H9 (cell line): ENCODE measurements around the gene TMEM80. TPM values are rescaled to one million over a fixed set of nuclear protein-coding genes. Genes with fewer than 3 reads are reported as not detected.

Experiments used
- DNase-seq: peaks from one replicate; pipeline ENCODE4 v3.0.0-alpha.2; 2017
- H2AFZ ChIP-seq: one replicate; pipeline ENCODE4 v1.6.1; 2013; ENCODE audit warnings: mild to moderate bottlenecking, low read length, control low read depth, moderate library complexity
- H2AK5ac ChIP-seq: 2 replicates; pipeline ENCODE4 v1.6.1; 2013; ENCODE audit warnings: low read length, control low read depth, mixed read lengths; ENCODE audit not compliant: insufficient read length
- H2BK120ac ChIP-seq: one replicate; pipeline ENCODE4 v1.6.1; 2013; ENCODE audit warnings: low read depth, mild to moderate bottlenecking, low read length, control low read depth, inconsistent platforms; ENCODE audit not compliant: poor library complexity, severe bottlenecking
- H2BK12ac ChIP-seq: 2 replicates; pipeline ENCODE4 v1.6.1; 2013; ENCODE audit warnings: low read length, control low read depth, mixed read lengths, low read depth; ENCODE audit not compliant: insufficient read length
- H2BK15ac ChIP-seq: 2 replicates; pipeline ENCODE4 v1.6.1; 2013; ENCODE audit warnings: low read depth, low read length, control low read depth
- H2BK20ac ChIP-seq: one replicate; pipeline ENCODE4 v1.6.1; 2013; ENCODE audit warnings: low read depth, mild to moderate bottlenecking, low read length, control low read depth, inconsistent platforms; ENCODE audit not compliant: poor library complexity, severe bottlenecking
- H2BK5ac ChIP-seq: 2 replicates; pipeline ENCODE4 v1.6.1; 2013; ENCODE audit warnings: low read length, control low read depth, mixed read lengths; ENCODE audit not compliant: insufficient read length
- H3K14ac ChIP-seq: 2 replicates; pipeline ENCODE4 v1.6.1; 2013; ENCODE audit warnings: low read length, control low read depth; ENCODE audit not compliant: insufficient read depth
- H3K18ac ChIP-seq: 2 replicates; pipeline ENCODE4 v1.6.1; 2013; ENCODE audit warnings: low read depth, mild to moderate bottlenecking, mixed read lengths, low read length, control low read depth; ENCODE audit not compliant: insufficient read length
- H3K23ac ChIP-seq: 2 replicates; pipeline ENCODE4 v1.6.1; 2013; ENCODE audit warnings: low read length, control low read depth, mixed read lengths, low read depth; ENCODE audit not compliant: insufficient read length
- H3K23me2 ChIP-seq: 2 replicates; pipeline ENCODE4 v1.6.1; 2013; ENCODE audit warnings: low read depth, mild to moderate bottlenecking, mixed read lengths, low read length, control low read depth; ENCODE audit not compliant: insufficient read length, poor library complexity, severe bottlenecking
- H3K27ac ChIP-seq: 2 replicates; pipeline ENCODE4 v1.5.1; 2013; ENCODE audit warnings: low read length, control low read depth, mixed read lengths, low read depth; ENCODE audit not compliant: insufficient read length
- H3K27me3 ChIP-seq: 2 replicates; pipeline ENCODE4 v1.6.1; 2013; ENCODE audit warnings: low read length, control low read depth, inconsistent platforms; ENCODE audit not compliant: insufficient read depth
- H3K4ac ChIP-seq: 2 replicates; pipeline ENCODE4 v1.6.1; 2013; ENCODE audit warnings: low read depth, mild to moderate bottlenecking, control low read depth, inconsistent platforms, low read length, moderate library complexity
- H3K4me1 ChIP-seq: 2 replicates; pipeline ENCODE4 v1.6.1; 2013; ENCODE audit warnings: low read length, control low read depth, inconsistent platforms; ENCODE audit not compliant: insufficient read depth
- H3K4me2 ChIP-seq: 2 replicates; pipeline ENCODE4 v1.6.1; 2013; ENCODE audit warnings: low read length, control low read depth, mixed read lengths; ENCODE audit not compliant: insufficient read length, insufficient read depth
- H3K56ac ChIP-seq: 2 replicates; pipeline ENCODE4 v1.6.1; 2013; ENCODE audit warnings: low read depth, mild to moderate bottlenecking, mixed read lengths, low read length, control low read depth; ENCODE audit not compliant: insufficient read length
- H3K79me1 ChIP-seq: 2 replicates; pipeline ENCODE4 v1.6.1; 2013; ENCODE audit warnings: low read depth, mild to moderate bottlenecking, moderate library complexity, low read length, control low read depth, inconsistent platforms; ENCODE audit not compliant: insufficient read depth, poor library complexity, severe bottlenecking
- H3K79me2 ChIP-seq: 2 replicates; pipeline ENCODE4 v1.6.1; 2013; ENCODE audit warnings: low read length, control low read depth, inconsistent platforms; ENCODE audit not compliant: insufficient read depth
- H3K9ac ChIP-seq: 2 replicates; pipeline ENCODE4 v1.6.1; 2013; ENCODE audit warnings: low read length, control low read depth, mixed read lengths; ENCODE audit not compliant: insufficient read length; ENCODE audit errors: extremely low read depth
- H3K9me3 ChIP-seq: one replicate; pipeline ENCODE4 v1.6.1; 2013; ENCODE audit warnings: low read depth, low read length, inconsistent platforms; ENCODE audit not compliant: control insufficient read depth
- H3T11ph ChIP-seq: one replicate; pipeline ENCODE4 v1.6.1; 2013; ENCODE audit warnings: mild to moderate bottlenecking, low read length, control low read depth, inconsistent platforms
- H4K20me1 ChIP-seq: one replicate; pipeline ENCODE4 v1.6.1; 2013; ENCODE audit not compliant: control insufficient read depth, insufficient read length, insufficient read depth
- H4K5ac ChIP-seq: 2 replicates; pipeline ENCODE4 v1.6.1; 2013; ENCODE audit warnings: low read depth, mild to moderate bottlenecking, mixed read lengths, low read length, control low read depth; ENCODE audit not compliant: insufficient read length
- H4K8ac ChIP-seq: replicated peaks from 2 replicates; pipeline ENCODE4 v1.6.1; 2013; ENCODE audit warnings: low read length, control low read depth, mixed read lengths, low read depth; ENCODE audit not compliant: insufficient read length
- H4K91ac ChIP-seq: 2 replicates; pipeline ENCODE4 v1.6.1; 2013; ENCODE audit warnings: low read depth, mild to moderate bottlenecking, moderate library complexity, mixed read lengths, low read length, control low read depth; ENCODE audit not compliant: insufficient read length
- H3K27ac Mint-ChIP-seq, 3 experiments: 2 replicates in 2 of 3; 3 replicates in 1 of 3; pipeline ENCODE4 v1.8.0; 2020 to 2021; ENCODE audit warnings: mixed read lengths in 3 of 3, mild to moderate bottlenecking in 1 of 3, moderate library complexity in 1 of 3
- H3K27me3 Mint-ChIP-seq: 2 replicates; pipeline ENCODE4 v1.8.0; 2021; ENCODE audit warnings: low read depth, mild to moderate bottlenecking, moderate library complexity, mixed read lengths
- H3K36me3 Mint-ChIP-seq, 3 experiments: 2 replicates in 2 of 3; 3 replicates in 1 of 3; pipeline ENCODE4 v1.8.0; 2020 to 2021; ENCODE audit warnings: low read depth in 3 of 3, mixed read lengths in 3 of 3; ENCODE audit not compliant: insufficient read depth in 1 of 3
- H3K4me1 Mint-ChIP-seq, 2 experiments: 2 replicates each; pipeline ENCODE4 v1.8.0; 2020; ENCODE audit warnings: mixed read lengths in 2 of 2
- H3K4me3 Mint-ChIP-seq, 2 experiments: 2 replicates in 1 of 2; 3 replicates in 1 of 2; pipeline ENCODE4 v1.8.0; 2020 to 2021; ENCODE audit warnings: mild to moderate bottlenecking in 2 of 2, mixed read lengths in 2 of 2, moderate library complexity in 1 of 2
- H3K9me3 Mint-ChIP-seq, 2 experiments: 2 replicates in 1 of 2; 3 replicates in 1 of 2; pipeline ENCODE4 v1.8.0; 2020; ENCODE audit warnings: mild to moderate bottlenecking in 2 of 2, mixed read lengths in 2 of 2, moderate library complexity in 1 of 2
- WGBS: extraction: QIAGEN DNeasy Blood & Tissue Kit; methylation state at CpG from one replicate; pipeline ENCODE4 v1.1.7; 2013; ENCODE audit warnings: missing lambda C conversion rate, low lambda C conversion rate, mixed read lengths; ENCODE audit not compliant: insufficient read length; ENCODE audit errors: extremely low coverage; 5-methylcytosine and 5-hydroxymethylcytosine counted together
- total RNA-seq: library from RNA; stranded (reverse); gene quantifications from 2 replicates; pipeline ENCODE4 v1.2.1, GENCODE V29; 2021
- TF ChIP-seq, protein P1 (sequence below): fragments of 200-600 bp; sonication (generic); conservative IDR thresholded peaks from 3 replicates; pipeline ENCODE4 v1.8.0; 2021; ENCODE audit warnings: antibody characterized with exemption, mild to moderate bottlenecking

Gene TMEM80
- total RNA-seq, 1 experiment from 2014 or later: 23.6 TPM

DNA sequence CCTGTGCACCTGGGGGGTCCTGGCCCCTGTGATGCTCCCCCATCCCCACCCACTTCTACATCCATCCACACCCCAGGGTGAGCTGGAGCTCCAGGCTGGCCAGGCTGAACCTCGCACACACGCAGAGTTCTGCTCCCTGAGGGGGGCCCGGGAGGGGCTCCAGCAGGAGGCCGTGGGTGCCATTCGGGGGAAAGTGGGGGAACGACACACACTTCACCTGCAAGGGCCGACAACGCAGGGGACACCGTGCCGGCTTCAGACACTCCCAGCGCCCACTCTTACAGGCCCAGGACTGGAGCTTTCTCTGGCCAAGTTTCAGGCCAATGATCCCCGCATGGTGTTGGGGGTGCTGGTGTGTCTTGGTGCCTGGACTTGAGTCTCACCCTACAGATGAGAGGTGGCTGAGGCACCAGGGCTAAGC, 31.7 kb downstream of the TMEM80 start:
- H3K4me1 Mint-ChIP-seq: peaks cover 5 to 19% of the 10 kb centered on the region in 2 experiments; a peak in 3 of 4 replicates
- H3K79me2 ChIP-seq: no peaks in the 10 kb centered on the region
- no peak overlapping the region for H3T11ph ChIP-seq
- no peak overlapping the region for H3K4me2 ChIP-seq
- peak overlapping the region in 1 of 2 experiments; percentile 12; a peak in 1 of 5 replicates for H3K4me3 Mint-ChIP-seq
- H2BK5ac ChIP-seq: no peak overlapping the region
- TF ChIP-seq, protein P1, sequence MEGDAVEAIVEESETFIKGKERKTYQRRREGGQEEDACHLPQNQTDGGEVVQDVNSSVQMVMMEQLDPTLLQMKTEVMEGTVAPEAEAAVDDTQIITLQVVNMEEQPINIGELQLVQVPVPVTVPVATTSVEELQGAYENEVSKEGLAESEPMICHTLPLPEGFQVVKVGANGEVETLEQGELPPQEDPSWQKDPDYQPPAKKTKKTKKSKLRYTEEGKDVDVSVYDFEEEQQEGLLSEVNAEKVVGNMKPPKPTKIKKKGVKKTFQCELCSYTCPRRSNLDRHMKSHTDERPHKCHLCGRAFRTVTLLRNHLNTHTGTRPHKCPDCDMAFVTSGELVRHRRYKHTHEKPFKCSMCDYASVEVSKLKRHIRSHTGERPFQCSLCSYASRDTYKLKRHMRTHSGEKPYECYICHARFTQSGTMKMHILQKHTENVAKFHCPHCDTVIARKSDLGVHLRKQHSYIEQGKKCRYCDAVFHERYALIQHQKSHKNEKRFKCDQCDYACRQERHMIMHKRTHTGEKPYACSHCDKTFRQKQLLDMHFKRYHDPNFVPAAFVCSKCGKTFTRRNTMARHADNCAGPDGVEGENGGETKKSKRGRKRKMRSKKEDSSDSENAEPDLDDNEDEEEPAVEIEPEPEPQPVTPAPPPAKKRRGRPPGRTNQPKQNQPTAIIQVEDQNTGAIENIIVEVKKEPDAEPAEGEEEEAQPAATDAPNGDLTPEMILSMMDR: no peak
- no peak overlapping the region for H3K18ac ChIP-seq
- no peaks in the 10 kb centered on the region for H3K79me1 ChIP-seq
- no peaks in the 10 kb centered on the region for H3K27me3 ChIP-seq
- no peak overlapping the region for H3K23ac ChIP-seq
- no peak overlapping the region for H3K4ac ChIP-seq
- no peak for DNase-seq
- no peak overlapping the region for H2BK20ac ChIP-seq
- no peaks in the 10 kb centered on the region for H4K20me1 ChIP-seq
- no peaks in the 10 kb centered on the region for H3K27me3 Mint-ChIP-seq
- no peak overlapping the region for H2BK15ac ChIP-seq
- H3K14ac ChIP-seq: no peak overlapping the region; the same call in 1 of the 2 replicates
- H2BK12ac ChIP-seq: no peak overlapping the region
- H4K91ac ChIP-seq: no peak overlapping the region
- no peaks in the 10 kb centered on the region for H3K4me1 ChIP-seq
- H3K9ac ChIP-seq: no peak overlapping the region
- H3K27ac ChIP-seq: no peak overlapping the region
- H3K9me3 Mint-ChIP-seq: no peaks in the 10 kb centered on the region
- no peak overlapping the region for H4K8ac ChIP-seq
- no peaks in the 10 kb centered on the region for H3K9me3 ChIP-seq
- H3K36me3 Mint-ChIP-seq: peaks cover 0 to 8% (median 0%) of the 10 kb centered on the region in 3 experiments; a peak in 2 of 7 replicates
- H2AFZ ChIP-seq: no peak overlapping the region
- no peak overlapping the region for H3K56ac ChIP-seq
- no CpG with 5 or more reads among the region's 12 CpGs for WGBS
- no peak overlapping the region for H2AK5ac ChIP-seq
- H3K27ac Mint-ChIP-seq: no peak overlapping the region
- no peak overlapping the region for H4K5ac ChIP-seq
- H2BK120ac ChIP-seq: no peak overlapping the region
- H3K23me2 ChIP-seq: peaks cover 7% of the 10 kb centered on the region
